ENCODE measurements around the gene KRT33B. TPM values are rescaled to one million over a fixed set of nuclear protein-coding genes. Genes with fewer than 3 reads are reported as not detected.
"Not testable (repeated sequence)": the region's sequence is repeated elsewhere in the genome, so short reads cannot be mapped to it uniquely, and the experiment has no call there.

KRT33B gene
- total RNA-seq, 4 donors from 2014 or later, result not detected

DNA sequence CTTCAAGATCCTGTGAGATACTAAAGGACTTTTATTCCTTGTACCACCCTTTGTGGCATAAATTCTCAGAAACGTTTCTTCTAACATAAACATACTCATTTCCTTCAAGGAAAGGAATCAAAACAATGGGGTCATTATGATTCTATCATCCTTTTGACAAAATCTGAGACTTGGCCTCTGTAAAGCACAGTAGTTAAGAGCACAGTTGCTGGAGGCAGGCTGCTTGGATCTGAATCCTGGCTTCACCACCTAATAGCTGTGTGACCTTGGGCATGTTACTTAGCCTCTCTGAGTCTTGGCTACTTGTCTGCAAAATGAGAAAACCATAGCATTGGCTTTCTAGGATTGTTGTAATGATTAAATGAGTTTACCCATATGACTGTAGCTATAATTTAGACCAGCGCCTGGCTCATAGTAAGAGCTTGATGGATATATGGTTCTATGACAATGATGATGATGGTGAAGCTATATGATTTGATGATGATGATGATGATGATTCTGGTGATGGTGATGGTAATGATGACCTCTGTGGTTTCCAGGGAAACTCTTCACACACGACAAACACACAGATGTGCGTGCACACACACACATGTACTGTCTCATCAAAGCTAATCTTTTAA, 33.9 kb upstream of the KRT33B start:
- TF ChIP-seq, protein P1, sequence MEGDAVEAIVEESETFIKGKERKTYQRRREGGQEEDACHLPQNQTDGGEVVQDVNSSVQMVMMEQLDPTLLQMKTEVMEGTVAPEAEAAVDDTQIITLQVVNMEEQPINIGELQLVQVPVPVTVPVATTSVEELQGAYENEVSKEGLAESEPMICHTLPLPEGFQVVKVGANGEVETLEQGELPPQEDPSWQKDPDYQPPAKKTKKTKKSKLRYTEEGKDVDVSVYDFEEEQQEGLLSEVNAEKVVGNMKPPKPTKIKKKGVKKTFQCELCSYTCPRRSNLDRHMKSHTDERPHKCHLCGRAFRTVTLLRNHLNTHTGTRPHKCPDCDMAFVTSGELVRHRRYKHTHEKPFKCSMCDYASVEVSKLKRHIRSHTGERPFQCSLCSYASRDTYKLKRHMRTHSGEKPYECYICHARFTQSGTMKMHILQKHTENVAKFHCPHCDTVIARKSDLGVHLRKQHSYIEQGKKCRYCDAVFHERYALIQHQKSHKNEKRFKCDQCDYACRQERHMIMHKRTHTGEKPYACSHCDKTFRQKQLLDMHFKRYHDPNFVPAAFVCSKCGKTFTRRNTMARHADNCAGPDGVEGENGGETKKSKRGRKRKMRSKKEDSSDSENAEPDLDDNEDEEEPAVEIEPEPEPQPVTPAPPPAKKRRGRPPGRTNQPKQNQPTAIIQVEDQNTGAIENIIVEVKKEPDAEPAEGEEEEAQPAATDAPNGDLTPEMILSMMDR (IDR thresholded peaks at IDR 0.05), result no peak
- DNase-seq (ENCODE audit: low spot score), result no peak

DNA sequence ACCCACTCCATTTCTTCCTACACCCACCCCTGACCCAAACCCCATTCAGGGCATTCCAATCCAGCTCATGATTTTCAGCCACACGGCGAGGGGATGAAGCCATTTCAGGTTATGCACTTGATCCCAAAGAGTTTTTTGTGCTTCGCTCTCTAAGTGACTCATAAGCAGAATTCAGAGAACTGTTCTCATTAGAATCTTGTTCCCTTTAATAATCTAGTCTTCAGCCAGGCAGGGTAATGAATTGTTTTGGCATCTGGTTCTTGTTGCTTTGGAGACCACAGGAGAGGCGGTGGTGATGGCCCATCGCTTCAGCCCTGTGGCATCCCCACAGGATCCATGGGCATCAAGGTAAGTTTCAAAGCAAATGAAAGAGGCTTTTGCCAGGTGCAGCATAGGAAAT, 32.5 kb upstream of the KRT33B start:
- DNase-seq (ENCODE audit: low spot score) (no peak), ATAC-seq (ENCODE audit: low FRiP score) (no peak)
- TF ChIP-seq, protein P1 (IDR thresholded peaks at IDR 0.05), result no peak

More for the DNA sequence above, 33.9 kb upstream of the KRT33B start:
- ATAC-seq (ENCODE audit: low FRiP score), result no peak

DNA sequence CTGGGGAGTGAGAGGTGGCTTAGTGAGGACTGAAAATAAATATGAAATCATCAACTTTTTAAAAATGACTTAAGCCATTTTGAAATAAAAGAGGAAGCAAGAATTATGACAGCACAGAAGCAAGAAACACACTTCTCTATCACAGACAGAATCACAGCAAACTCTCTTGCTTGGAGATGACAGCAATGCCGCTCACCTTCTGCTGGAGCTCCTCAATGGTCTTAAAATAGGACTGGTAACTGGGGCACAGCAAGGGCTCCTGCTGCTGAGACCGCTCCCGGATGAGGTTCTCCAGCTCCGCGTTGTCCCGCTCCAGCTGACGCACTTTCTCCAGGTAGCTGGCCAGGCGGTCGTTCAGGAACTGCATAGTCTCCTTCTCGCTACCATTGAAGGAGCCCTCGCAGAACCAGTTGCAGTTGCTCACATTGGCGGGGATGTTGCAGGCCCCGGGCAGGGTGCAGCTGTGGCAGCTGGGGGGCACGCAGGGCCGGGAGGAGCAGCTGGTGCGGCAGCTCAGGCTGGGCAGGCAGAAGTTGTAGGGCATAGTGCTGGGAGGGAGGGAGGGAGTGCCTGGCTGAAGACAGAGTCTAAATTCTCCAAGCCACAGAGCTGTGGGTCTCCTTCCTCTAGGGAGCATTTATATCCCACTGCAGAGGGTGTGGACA, 27.5 kb upstream of the KRT33B start, which contains the start of gene KRT31:
Gene KRT31 (minus strand): TSS at position 613 of the 665 bp plus-strand sequence. CDS start 69 bp downstream, at position 544.
- ATAC-seq (ENCODE audit: low FRiP score) (no peak), DNase-seq (ENCODE audit: low spot score) (no peak)
- TF ChIP-seq, protein P1 (IDR thresholded peaks at IDR 0.05), result no peak

DNA sequence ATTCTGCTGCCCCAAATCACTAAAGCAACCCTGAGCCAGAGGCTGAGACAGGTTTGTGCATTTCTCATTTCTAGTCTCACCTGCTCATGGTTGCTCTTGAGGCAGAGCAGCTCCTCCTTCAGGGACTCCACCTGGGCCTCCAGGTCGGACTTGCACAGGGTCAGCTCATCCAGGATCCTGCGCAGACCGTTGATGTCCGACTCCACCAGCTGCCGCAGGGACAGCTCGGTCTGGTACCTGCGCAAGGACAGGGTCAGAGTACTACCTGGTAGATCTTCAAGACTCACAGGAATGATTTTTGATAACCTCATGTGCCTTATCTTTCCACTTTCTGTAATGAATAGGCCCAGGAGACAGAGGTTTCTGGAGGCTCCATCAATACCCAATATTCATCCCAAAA, 26.7 kb upstream of the KRT33B start:
- ATAC-seq (ENCODE audit: low FRiP score) (no peak), DNase-seq (ENCODE audit: low spot score) (no peak)
- TF ChIP-seq, protein P1 (IDR thresholded peaks at IDR 0.05), result no peak

DNA sequence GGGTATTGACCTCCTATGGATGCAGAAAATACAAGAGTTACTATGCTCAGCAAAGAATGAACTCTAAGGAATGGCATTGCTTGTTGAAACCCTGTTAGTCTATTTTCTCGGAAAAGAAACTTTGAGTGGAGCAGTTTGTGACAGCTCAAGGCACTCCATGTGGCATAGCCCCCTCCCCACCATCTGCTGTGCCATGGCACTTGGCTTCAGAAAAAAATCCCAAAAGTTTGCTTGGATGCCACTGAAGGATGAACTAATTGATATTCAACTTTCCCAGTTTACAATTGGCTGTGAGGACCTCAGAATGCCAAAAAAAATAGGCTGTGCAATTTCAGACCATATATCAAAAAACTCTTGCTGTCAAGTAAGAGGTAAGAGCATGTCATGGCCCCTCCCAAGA, 26.0 kb upstream of the KRT33B start:
- TF ChIP-seq, protein P1 (IDR thresholded peaks at IDR 0.05), result no peak
- ATAC-seq (ENCODE audit: low FRiP score), result no peak

DNA sequence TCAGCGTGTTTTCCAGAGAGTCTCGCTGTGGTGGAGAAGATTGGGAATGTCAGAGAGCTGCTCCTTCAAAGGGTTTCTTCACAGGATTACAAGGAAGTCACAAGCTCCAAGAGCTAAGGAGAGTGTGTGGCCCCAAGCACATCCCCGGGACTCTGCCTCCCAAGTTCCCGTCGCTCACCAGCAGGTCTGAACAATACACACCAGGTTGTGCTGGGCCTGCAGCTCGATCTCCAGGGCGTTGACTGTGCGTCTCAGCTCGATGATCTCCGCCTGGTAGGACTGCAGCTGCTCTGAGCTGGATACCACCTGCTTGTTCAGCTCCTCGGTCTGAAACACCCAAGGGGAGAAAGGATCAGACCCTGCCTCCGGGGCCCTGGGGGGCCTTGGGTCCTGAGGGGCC, 25.4 kb upstream of the KRT33B start:
- DNase-seq (ENCODE audit: low spot score); ATAC-seq (ENCODE audit: low FRiP score): not testable (repeated sequence)

More for the DNA sequence above, 26.0 kb upstream of the KRT33B start:
- no peak for DNase-seq (ENCODE audit: low spot score)

DNA sequence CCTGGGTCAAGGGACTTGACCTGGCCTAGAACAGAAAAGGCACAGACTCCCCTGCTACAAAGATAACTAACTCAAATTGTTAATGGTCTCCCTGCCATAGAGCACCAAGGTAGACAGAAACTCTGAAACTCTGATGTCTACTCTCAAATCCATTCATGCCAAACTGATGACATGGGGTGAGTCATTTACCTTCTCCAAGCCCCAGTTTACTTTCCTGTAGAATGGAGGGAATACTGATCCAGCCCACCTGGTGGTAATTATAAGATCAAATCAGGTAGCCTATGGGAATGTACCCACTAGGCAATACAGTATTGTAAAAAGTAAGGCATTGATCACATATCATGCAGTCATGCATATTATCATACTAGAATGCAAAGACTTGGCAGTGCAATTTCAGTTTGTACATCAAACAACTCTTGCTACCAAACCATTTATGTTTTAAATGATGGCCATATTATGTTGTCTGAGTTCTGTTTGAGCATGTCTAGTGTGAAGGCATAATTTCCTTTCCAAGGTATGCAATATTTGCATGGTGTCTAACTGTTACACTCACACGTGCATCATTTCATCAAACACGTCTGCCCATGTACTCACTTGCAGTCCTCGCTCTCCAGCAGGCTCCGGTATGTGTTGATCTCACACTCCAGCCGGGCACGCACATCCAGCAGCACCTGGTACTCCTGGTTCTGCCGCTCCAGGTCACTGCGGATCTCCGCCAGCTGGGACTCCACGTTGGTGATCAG, 24.8 kb upstream of the KRT33B start:
- TF ChIP-seq, protein P1 (IDR thresholded peaks at IDR 0.05), result no peak
- ATAC-seq (ENCODE audit: low FRiP score) (no peak), DNase-seq (ENCODE audit: low spot score) (no peak)

Data from omental fat pad (tissue), 4 donors.